HG02588 (cell line): ENCODE data around the gene SIRT1.
"Not testable (repeated sequence)": the region's sequence is repeated elsewhere in the genome, so short reads cannot be mapped to it uniquely, and the experiment has no call there.

Source experiments
- ATAC-seq: cut with Tn5 transposase; IDR thresholded peaks from one replicate; pipeline ENCODE4 v1.9.1; 2021; ENCODE audit warnings: mild to moderate bottlenecking, moderate library complexity; ENCODE audit not compliant: unreplicated experiment

SIRT1 gene

DNA sequence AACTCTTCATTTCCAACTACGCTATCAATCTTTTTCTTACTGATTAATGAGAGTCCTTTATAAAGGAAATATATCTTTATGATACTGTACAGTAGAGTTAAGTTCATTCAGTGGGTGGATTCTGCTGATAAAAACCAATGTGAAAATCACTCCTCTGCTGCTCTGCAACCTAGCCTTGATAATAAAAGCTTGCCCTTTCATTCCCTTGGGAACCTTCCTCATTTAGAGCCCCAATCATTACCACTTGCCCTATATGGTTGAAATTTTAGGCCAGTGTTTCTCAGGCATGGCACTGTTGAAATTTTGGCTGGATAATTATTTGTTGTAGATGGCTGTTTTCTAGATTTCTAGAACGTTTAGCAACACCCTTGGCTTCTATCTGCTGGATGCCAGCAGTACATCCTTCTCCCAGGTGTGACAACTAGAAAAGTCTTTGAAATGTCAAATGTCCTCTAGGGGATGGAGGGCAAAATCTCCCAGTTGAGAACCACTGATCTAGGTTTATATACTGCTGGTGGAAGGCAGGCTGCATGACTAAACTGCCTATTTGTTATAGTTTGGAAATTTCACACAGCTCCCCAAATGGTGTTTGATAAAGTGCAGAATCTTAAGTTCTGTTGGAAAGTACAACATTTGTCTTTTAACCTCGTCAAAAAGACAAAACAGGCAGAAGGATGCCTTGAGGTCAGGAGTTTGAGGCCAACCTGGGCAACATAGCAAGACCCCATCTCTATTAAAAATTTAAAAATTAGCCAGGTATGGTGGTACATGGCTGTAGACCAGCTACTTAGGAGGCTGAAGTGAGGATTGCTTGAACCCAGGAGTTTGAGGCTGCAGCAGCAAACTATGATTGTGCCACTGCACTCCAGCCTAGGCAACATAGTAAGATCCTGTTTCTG, 8.9 kb upstream of the SIRT1 start:
- no peak for ATAC-seq

DNA sequence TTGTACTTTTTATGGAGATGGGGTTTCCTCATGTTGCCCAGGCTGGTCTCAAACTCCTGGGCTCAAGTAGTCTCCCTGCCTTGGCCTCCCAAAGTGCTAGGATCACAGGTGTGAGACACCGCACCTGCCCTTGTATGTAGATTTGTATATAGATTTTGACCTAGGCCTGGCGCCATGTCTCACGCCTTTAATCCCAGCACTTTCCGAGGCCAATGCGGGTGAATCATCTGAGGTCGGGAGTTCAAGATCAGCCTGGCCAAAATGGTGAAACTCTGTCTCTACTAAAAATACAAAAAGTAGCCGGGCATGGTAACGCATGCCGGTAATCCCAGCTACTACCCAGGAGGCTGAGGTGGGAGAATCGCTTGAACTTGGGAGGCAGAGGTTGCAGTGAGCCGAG, 7.0 kb upstream of the SIRT1 start:
- not testable (repeated sequence) for ATAC-seq

DNA sequence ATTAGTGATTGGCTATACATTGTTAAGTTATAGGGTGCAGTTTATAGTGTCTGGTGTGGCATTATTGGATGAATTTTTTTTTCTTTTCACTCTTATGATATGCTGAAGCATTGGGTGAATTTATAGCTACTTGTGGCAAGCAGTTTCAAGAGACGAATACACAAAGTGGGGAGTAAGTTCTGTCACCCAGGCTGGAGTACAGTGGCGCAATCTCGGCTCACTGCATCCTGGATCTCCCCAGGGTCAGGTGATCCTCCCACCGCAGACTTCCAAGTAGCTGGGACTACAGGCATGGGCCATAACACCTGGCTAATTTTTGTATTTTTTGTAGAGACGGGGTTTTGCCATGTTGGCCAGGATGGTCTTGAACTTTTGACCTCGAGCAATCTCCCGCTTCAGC, 6.3 kb upstream of the SIRT1 start:
- ATAC-seq, result no peak

DNA sequence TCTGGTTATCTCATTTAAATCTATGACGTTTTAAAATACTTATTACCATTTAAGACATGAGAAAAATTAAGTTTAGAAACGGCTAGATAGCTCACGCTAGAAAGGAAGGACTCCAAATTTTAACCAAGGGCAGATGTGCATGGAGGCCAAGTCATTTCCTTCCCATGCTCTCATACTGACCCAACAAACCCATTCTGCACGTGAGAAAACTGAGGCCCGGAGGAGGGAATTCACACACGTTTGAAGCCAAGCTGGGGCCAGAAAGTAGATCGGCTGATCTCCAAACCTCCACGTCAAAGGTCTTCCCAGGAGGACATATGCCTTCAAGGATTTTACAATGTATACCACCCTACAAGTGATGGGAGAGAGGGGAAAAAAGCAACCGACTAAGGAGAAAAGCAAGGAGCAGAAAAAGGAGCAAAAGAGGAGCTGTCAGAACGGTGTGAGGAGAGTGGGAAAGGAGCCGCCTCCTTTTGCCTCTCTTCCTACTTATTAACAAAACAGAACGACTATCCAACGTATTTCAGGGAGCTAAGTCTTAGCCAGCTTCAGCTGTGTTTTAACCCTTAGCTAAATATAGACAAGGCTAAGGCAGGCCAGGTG, 645 bp upstream of the SIRT1 start:
- ATAC-seq, result no peak

DNA sequence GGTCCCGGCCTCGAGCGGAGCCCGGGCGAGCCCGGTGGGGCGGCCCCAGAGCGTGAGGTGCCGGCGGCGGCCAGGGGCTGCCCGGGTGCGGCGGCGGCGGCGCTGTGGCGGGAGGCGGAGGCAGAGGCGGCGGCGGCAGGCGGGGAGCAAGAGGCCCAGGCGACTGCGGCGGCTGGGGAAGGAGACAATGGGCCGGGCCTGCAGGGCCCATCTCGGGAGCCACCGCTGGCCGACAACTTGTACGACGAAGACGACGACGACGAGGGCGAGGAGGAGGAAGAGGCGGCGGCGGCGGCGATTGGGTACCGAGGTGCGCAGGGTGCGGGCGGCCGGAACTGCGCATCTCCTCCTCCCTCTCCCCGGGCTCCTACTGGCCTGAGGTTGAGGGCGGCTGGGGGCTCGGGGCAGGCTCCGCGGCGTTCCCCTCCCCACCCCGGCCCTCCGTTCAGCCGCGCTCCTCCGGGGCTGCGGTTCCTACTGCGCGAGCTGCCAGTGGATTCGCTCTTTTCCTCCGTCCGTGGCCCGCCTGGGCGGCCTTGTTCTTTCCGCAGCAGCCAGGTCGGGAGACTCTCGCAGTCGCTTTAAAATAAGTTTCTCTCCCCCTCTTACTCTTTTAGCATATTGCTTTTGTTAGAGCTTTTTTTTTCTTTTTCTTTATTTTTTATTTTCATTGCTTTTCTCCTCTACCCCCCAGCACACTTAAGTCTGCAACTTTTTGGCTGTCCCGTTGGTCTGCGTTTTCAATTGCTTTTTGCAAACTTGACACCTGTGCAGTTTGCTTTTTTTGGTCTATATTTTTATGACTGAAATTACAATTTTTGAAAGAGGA, 600 bp downstream of the SIRT1 start:
- ATAC-seq, result peak; percentile 60

DNA sequence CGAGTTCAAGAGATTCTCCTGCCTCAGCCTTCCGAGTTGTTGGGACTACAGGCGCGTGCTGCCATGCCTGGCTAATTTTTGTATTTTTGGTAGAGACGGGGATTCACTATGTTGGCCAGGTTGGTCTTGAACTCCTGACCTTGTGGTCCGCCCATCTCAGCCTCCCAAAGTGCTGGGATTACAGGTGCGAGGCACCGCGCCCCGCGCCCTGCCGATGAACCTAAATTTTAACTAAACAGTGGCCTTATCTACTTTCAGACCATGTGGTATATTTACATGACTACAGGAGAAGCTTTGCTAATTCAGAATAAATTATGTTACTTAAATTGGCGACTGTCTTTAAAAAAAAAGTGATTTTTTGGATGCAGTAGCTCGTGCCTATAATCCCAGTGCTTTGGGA, 9.2 kb downstream of the SIRT1 start:
- ATAC-seq, result no peak

DNA sequence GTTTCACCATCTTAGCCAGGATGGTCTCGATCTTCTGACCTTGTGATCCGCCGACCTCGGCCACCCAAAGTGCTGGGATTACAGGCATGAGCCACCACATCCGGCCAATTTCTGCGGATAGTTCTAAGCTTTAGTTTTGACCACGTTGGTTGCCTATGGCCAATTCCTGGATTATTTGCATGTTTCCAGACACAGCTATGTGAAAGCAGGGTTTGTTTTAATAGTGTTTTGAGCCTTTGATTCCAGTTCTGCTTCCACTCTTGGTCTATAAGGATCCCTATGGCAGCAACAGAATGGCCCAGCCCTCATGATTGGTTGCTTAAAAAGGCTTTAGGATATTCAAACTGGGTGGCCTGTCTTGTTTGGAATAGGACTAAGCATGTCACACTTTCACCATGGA, 19.1 kb downstream of the SIRT1 start:
- no peak for ATAC-seq

DNA sequence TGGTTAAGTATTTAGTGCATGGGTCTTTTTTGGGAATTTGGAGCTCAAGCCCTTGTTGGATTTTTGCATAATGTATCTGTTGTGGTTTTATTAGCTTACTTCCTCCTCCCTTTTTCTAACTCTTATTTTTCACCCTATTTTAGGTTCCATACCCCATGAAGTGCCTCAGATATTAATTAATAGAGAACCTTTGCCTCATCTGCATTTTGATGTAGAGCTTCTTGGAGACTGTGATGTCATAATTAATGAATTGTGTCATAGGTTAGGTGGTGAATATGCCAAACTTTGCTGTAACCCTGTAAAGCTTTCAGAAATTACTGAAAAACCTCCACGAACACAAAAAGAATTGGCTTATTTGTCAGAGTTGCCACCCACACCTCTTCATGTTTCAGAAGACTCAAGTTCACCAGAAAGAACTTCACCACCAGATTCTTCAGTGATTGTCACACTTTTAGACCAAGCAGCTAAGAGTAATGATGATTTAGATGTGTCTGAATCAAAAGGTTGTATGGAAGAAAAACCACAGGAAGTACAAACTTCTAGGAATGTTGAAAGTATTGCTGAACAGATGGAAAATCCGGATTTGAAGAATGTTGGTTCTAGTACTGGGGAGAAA, 28.0 kb downstream of the SIRT1 start:
- ATAC-seq, result no peak

DNA sequence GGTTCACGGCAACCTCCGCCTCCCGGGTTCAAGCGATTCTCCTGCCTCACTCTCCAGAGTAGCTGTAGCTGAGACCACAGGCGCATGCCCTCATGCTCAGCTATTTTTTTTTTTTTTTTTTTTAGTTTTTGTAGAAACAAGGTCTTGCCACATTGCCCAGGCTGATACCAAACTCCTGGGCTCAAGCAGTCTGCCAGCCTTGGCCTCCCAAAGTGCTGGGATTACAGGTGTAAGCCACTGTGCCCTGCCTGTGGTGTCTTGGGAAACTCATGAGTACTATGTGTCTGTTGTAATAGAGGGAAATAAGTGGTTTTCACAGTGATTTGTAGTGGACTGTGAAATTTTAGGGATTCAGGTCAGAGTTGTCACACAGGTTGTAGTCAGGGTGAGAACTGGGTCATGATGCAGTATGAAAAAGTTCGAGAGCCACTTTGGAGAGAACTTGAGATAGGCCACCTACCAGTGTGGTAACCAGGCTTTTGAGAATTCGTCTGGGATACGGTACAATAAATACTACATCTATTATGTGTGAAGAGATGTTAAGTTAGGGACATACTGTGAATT, 30.4 kb downstream of the SIRT1 start:
- no peak for ATAC-seq

DNA sequence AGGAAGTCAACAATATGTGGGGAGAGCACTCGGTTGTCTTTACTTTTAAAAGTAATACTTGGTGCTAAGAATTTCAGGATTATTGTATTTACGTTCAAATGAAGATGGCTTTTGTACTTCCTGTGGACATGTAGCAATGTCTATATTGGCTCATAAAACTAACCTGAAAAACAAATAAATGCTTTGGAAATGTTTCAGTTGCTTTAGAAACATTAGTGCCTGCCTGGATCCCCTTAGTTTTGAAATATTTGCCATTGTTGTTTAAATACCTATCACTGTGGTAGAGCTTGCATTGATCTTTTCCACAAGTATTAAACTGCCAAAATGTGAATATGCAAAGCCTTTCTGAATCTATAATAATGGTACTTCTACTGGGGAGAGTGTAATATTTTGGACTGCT, 32.7 kb downstream of the SIRT1 start:
- no peak for ATAC-seq

DNA sequence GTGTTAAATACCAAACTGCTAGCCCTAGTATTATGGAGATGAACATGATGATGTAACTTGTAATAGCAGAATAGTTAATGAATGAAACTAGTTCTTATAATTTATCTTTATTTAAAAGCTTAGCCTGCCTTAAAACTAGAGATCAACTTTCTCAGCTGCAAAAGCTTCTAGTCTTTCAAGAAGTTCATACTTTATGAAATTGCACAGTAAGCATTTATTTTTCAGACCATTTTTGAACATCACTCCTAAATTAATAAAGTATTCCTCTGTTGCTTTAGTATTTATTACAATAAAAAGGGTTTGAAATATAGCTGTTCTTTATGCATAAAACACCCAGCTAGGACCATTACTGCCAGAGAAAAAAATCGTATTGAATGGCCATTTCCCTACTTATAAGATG, 33.2 kb downstream of the SIRT1 start:
- ATAC-seq, result no peak

DNA sequence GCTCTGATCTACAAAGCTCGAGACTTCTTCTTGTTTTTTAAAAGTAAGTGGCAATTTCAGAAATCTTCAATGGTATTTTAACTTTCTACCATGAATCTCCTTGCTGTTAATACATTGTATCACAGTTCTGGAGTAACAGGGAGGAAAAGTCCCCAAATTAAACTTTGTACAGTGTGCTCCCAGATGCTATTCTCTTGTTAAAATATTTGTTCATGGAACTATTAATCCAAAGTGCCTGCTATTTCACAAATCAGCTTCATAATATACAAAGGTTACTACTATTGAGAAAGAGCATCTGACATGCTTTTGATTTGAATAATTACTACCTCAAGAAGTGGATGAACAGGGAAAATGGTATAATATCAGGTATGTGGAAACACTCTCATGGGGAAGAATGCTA, 36.6 kb downstream of the SIRT1 start:
- ATAC-seq, result no peak

DNA sequence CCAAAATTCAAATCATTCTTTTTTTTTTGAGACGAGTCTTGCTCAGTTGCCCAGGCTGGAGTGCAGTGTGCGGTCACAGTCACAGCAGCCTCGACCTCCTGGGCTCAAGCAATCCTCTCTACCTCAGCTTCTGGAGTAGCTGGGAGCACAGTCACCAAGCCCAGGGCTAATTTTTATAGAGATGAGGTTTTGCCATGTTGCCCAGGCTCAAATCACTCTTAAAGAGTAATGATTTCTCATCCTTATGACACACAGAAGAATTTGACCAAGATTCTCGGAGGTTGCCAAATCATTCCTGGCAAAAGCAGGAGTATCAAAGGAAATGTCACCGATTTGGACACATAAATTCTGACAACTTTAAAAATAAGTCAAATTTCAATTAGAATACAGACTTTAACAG, 39.1 kb downstream of the SIRT1 start:
- ATAC-seq, result no peak

DNA sequence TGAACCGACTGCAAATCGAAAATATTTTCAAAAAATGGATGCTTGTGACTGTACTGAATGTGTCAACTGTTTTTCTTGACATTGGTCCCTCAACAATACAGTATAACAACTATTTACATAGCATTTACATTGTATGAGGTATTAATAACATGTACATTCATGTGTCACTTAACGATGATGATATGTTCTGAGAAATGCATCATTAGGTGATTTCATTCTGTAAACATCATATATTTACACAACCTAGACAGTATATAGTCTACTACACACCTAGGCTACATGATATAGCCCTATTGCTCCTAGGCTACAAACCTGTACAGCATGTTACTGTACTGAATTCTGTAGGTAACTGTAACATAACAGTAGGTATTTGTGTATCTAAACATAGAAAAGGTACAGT, 39.7 kb downstream of the SIRT1 start:
- no peak for ATAC-seq

DNA sequence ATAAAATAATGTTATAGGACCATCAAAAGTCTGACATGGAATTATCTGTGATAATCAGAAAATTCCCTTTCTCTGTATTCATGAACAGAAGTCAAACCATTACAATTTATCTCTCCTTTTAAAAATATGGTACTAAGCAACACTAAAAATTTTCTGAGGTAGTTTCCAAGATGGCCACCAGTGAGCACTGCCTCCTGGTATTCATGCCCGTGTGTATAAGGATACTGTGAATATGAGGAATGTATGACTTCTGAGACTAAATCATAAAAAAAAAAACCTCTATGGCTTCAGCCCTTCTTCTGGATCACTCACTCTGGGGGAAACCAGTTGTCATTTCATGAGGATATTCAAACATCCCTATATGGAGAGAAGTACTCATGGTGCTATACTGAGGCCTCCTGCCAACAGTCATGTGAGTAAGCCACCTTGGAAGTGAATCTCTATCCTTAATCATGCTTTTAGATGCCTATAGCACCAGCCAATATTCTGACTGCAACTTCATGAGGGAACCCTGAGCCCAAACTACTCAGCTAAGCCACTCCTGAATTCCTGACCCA, 41.1 kb downstream of the SIRT1 start:
- ATAC-seq, result no peak

DNA sequence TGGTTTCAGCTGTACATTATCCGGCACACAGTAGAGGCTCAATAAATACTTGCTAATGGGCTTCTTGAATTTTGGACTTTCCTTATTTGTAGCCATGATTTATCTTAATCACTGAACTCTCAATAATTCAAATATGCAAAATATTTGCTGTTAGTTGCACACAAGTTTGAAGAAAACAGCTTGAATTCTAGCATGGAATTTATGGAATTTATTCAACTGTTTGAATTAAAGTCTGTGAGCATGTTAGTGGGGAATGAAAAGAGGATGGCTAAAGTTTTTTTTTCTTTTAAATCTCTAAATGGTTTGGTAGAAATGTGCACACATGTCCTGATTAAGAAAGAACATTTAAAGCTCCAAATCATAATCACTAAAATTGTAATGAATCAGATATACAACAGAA, 42.5 kb downstream of the SIRT1 start:
- no peak for ATAC-seq

DNA sequence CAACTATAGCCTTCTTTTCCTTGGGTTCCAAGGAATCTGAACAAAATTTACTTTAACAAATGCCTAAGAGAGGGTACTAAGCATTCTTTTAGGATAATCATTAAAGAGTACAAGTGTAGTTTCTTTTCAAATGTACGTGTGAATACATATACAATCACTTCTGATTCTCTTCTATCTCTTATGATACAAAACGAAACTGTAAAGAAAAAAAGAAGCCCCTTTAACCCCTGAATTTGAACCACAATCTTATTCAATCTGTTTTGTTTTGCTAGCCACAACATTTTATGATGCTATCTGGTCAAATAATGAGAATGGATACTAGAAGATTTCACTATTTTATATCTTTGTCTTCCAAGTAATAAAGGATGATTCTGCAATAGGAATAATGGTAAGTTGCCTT, 48.7 kb downstream of the SIRT1 start:
- no peak for ATAC-seq

DNA sequence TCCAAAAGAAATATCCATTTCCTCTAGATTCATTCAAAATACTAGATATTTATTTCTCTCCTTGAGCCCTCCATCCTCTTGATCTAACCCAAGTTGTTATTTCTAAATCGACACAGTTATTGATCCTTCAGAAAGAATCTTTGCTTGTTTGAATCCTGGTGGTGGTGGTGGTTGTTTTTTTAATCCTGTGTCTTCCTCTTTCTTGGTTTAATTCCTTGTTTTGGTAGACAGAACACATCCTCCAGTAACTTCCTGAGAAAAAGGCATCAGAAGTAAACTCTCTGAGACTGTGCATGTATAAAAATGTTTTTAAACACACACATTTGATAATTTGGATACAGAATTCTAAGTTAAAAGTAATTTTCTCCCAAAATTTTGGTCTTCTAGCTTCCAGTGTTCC, 49.9 kb downstream of the SIRT1 start:
- no peak for ATAC-seq

DNA sequence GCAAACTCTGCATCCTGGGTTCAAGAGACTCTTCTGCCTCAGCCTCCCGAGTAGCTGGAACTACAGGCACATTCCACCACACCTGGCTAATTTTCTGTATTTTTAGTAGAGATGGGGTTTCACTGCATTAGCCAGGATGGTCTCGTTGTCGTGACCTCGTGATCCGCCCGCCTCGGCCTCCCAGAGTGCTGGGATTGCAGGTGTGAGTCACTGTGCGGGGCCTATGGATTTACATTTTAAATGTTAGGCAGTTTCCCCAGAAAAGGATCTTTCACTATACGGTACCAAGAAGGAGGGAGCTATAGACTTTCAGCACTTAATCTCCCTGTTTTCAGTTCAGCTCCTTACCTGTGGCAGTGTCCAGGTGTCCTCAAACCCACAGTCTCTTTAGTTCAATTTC, 50.8 kb downstream of the SIRT1 start:
- no peak for ATAC-seq

DNA sequence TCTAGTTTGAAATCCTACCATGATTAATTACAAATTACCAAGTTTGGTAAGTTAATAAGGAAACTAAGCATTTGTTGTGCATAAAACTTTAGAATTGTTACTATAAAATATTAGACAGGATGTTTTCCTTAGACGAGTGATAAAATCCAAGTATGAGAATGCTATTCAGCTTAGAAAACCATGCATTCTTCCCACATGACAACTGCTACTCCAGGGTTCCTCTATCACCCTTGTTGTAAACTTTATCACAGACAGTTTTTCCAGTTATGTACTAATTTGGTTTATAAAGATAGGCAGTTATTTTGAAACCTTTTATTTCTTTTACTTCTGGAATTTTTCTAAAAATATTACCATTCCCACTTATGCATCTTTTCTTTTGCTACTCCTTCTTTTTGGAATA, 52.0 kb downstream of the SIRT1 start:
- ATAC-seq, result no peak

DNA sequence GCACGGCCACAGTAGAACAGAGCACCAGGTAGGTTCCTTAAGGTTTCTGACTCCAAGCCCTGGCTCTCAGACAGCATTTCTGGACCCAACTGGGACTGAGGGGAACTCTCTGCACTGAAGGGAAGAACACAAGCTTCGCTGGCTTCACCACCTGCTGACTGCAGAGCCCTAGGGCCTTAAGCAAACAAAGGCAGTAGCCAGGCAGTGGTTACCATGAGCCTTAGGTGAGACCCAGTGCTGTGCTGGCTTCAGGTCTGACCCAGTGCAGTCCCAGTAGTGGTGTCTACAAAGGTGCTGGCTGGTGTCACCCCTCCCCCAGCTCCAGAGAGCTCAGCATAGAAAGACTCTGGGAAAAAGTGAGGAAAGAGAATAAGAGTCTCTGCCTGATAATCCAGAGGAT, 59.5 kb downstream of the SIRT1 start:
- no peak for ATAC-seq
